ENCODE results near the gene SHROOM4. TPM values are rescaled to one million over a fixed set of nuclear protein-coding genes. Genes with fewer than 3 reads are reported as not detected.
A peak's percentile ranks its signal among the peaks of the same experiment; 100 is the strongest.

Gene SHROOM4
- total RNA-seq, 1 donor from 2014 or later = 15.4 TPM

DNA sequence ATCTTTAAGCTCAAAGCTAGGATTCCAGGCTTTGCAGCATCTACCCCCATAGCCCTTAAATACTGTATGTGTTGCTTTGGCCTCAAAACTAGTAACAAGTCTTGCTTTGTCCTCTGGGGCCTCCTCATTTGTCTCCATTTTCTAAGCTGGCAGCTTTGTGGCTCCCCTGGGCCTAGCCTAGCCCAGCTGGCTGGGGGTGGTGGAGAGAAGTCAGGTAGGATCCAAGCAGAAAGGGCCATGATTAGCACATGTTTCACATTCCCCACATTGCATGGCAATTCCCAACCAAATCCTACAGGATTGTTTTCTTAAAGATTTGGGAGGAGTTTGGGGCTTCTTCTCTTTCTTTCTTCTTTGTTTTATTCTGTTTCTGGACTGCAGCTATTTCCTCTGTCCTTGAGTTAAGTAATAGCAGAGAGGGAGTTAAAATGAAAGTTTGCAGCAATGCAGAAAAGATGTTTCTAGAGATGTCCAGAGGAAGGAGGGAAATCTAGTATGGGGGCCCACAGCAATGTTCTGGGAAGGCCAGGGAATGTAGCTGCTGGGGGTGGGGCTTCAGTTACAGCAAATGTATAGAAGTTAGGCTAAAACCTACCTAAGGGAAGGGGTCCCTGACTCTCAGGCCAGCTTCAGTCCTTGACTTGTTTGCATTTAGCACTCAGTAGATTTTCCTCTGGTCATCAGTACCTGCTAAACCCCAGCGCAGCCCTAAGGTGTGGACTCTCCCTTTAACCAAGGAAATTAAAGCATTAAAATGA lies 92.1 kb downstream of the SHROOM4 start:
- Mint-ChIP-seq H3K27me3 (ENCODE audit: low read depth) (no peaks in the 10 kb centered on the region), H3K9me3 (peaks cover 34% of the 10 kb centered on the region), H3K4me3 (no peak overlapping the region), H3K4me1 (peaks cover 21% of the 10 kb centered on the region), H3K27ac (peak overlapping the region; percentile 88), H3K36me3 (peaks cover 4% of the 10 kb centered on the region)
- TF ChIP-seq, protein P1, sequence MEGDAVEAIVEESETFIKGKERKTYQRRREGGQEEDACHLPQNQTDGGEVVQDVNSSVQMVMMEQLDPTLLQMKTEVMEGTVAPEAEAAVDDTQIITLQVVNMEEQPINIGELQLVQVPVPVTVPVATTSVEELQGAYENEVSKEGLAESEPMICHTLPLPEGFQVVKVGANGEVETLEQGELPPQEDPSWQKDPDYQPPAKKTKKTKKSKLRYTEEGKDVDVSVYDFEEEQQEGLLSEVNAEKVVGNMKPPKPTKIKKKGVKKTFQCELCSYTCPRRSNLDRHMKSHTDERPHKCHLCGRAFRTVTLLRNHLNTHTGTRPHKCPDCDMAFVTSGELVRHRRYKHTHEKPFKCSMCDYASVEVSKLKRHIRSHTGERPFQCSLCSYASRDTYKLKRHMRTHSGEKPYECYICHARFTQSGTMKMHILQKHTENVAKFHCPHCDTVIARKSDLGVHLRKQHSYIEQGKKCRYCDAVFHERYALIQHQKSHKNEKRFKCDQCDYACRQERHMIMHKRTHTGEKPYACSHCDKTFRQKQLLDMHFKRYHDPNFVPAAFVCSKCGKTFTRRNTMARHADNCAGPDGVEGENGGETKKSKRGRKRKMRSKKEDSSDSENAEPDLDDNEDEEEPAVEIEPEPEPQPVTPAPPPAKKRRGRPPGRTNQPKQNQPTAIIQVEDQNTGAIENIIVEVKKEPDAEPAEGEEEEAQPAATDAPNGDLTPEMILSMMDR (IDR thresholded peaks at IDR 0.05; ENCODE audit: unreplicated experiment) = no peak
- DNase-seq (ENCODE audit: low spot score in 2 of 2, unreplicated experiment in 2 of 2) = no peak

DNA sequence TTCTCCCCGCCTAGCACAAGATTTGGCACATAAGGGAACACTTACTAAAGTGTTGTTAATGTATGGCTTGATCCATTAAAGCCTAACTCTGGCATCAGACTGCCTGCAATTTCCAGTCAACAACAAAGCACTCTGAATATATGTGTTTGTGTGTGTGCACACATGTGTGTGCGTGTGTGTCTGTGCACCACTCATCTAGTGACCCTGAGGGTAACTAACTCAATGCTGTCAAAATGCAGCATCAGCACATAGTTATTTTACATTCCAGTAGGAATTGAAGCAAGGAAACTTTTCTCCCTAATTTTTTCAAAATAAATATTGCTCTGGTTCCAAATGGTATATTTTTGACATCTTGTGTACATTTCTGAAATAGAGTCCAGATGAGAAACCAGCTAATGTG lies 94.4 kb downstream of the SHROOM4 start:
- Mint-ChIP-seq H3K9me3 (peaks cover 30% of the 10 kb centered on the region), H3K4me3 (no peak overlapping the region), H3K27me3 (ENCODE audit: low read depth) (no peaks in the 10 kb centered on the region), H3K27ac (peak overlapping the region; percentile 24), H3K4me1 (peaks cover 31% of the 10 kb centered on the region), H3K36me3 (peaks cover 4% of the 10 kb centered on the region)
- no peak for DNase-seq (ENCODE audit: low spot score in 2 of 2, unreplicated experiment in 2 of 2)
- TF ChIP-seq, protein P1 (IDR thresholded peaks at IDR 0.05; ENCODE audit: unreplicated experiment) = no peak

DNA sequence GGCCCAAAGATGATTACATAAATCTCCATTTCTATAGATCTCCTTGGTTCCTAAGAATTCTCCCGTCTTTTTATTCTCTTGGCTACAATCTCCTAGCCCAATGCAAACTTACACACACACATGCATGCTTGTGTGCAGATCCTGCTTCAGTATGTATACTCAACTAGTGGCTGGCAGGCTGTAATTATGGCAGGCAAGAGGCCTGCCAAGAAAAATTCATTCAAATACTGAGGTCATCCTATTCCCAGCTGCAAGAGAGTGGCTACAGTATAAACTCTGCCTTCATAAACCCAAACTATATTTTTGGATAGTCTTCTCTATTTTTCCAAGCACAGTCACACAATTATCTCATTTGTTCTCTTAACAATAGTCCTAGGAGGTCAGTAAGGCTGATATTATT lies 95.2 kb downstream of the SHROOM4 start:
- Mint-ChIP-seq H3K9me3 (peaks cover 27% of the 10 kb centered on the region), H3K4me1 (peaks cover 32% of the 10 kb centered on the region), H3K4me3 (no peak overlapping the region), H3K36me3 (peaks cover 4% of the 10 kb centered on the region), H3K27ac (no peak overlapping the region), H3K27me3 (ENCODE audit: low read depth) (no peaks in the 10 kb centered on the region)
- TF ChIP-seq, protein P1 (IDR thresholded peaks at IDR 0.05; ENCODE audit: unreplicated experiment) = no peak
- no peak for DNase-seq (ENCODE audit: low spot score in 2 of 2, unreplicated experiment in 2 of 2)

DNA sequence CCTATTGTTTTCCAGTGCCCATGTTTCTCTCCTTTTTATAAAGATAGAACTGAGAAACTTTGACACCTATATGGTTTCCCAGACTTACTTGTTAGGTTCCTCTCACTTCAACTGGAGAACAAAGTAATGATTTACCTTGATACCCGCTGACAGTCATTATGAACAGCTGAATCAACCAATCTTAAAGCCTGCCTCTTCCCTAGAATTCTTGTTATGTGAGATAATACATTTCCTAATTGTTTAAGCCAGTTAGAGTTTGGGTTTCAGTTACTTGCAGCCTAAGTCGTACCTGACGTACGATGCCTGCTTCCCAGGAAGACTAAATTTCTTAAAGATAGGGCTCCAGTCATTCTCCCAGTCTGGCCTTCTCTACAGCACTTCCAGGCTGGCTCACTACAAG lies 97.3 kb downstream of the SHROOM4 start:
- Mint-ChIP-seq H3K27me3 (ENCODE audit: low read depth) (no peaks in the 10 kb centered on the region), H3K4me3 (no peak overlapping the region), H3K27ac (no peak overlapping the region), H3K36me3 (peaks cover 4% of the 10 kb centered on the region), H3K9me3 (peaks cover 30% of the 10 kb centered on the region), H3K4me1 (peaks cover 21% of the 10 kb centered on the region)
- no peak for DNase-seq (ENCODE audit: low spot score in 2 of 2, unreplicated experiment in 2 of 2)
- TF ChIP-seq, protein P1 (IDR thresholded peaks at IDR 0.05; ENCODE audit: unreplicated experiment) = no peak

DNA sequence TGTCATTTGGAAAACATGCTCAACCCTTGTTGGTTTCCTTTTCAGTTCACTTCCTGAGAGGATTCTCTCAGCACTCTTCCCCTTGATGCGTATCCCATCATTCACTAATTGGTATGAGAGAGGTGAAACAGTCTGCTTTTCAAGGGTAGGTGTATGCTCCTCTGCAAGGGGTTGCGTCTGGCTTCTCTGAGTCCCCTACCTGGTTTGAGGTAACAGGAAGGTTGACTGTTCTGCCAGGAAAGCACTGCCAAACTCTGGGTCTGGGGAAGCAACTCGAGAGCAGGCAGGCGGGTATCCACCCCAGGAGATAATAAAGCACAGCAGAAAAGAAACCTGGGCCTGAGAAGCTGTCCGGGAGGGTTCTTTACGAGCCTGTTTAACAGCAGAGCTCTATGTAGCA lies 101.2 kb downstream of the SHROOM4 start:
- Mint-ChIP-seq H3K27ac (no peak overlapping the region), H3K27me3 (ENCODE audit: low read depth) (no peaks in the 10 kb centered on the region), H3K4me3 (no peak overlapping the region), H3K4me1 (peaks cover 36% of the 10 kb centered on the region), H3K36me3 (peaks cover 3% of the 10 kb centered on the region), H3K9me3 (peaks cover 26% of the 10 kb centered on the region)
- DNase-seq (ENCODE audit: low spot score in 2 of 2, unreplicated experiment in 2 of 2) = no peak
- TF ChIP-seq, protein P1 (IDR thresholded peaks at IDR 0.05; ENCODE audit: unreplicated experiment) = no peak

Measured in mesothelial cell of epicardium (in vitro differentiated cells).